OCI-LY3 (cell line): Measurements from ENCODE around the gene COX8A.

ENCODE experiments used
- CTCF ChIP-seq: fragments of 200-600, 300-600 bp; sonication (generic); IDR thresholded peaks from 2 replicates; pipeline ENCODE4 v1.5.1; 2014; ENCODE audit warnings: antibody characterized with exemption, low read length, low read depth
- EZH2phosphoT487 ChIP-seq: fragments of 200-600 bp; shearing (Covaris generic); IDR thresholded peaks from 2 replicates; pipeline ENCODE4 v1.6.1; 2018; ENCODE audit warnings: antibody characterized with exemption, mixed run types, low read depth

GRCh38 chr11:64017945-64018224 is 43.5 kb downstream of the COX8A start:
- TF ChIP-seq CTCF (no peak), EZH2phosphoT487 (no peak)
